Heart left ventricle (tissue), 16 donors: Measurements from ENCODE around the gene NTNG2. TPM values are rescaled to one million over a fixed set of nuclear protein-coding genes. Genes with fewer than 3 reads are reported as not detected.
"Not testable (repeated sequence)": the region's sequence is repeated elsewhere in the genome, so short reads cannot be mapped to it uniquely, and the experiment has no call there.

Experiments used
- ATAC-seq, 4 donors: fragments of 200-7000 bp; cut with Tn5 transposase; one replicate each; pipeline ENCODE4 v1.9.1; 2020 to 2022; ENCODE audit warnings: moderate library complexity in 4 of 4, mild to moderate bottlenecking in 3 of 4, moderate number of reproducible peaks in 1 of 4
- DNase-seq, 5 donors: peaks; one replicate each; pipeline ENCODE4 v3.0.0-alpha.2; 2020
- H3K27ac ChIP-seq, 12 donors: fragments of 200-600 bp; sonication (generic) in 4 of 12; one replicate each; pipeline versions ENCODE4 v1.5.0 to v1.8.0; 2016 to 2022; ENCODE audit warnings: mild to moderate bottlenecking in 2 of 12
- H3K27me3 ChIP-seq, 9 donors: fragments of 200-600 bp; sonication (generic) in 2 of 9; one replicate each; pipeline versions ENCODE4 v1.5.1 to v1.8.0; 2016 to 2022; ENCODE audit warnings: mild to moderate bottlenecking in 3 of 9
- H3K36me3 ChIP-seq, 9 donors: fragments of 200-600 bp; sonication (generic) in 2 of 9; one replicate each; pipeline versions ENCODE4 v1.5.0 to v1.8.0; 2018 to 2022; ENCODE audit warnings: mild to moderate bottlenecking in 2 of 9
- H3K4me1 ChIP-seq, 12 donors: fragments of 200-600 bp; sonication (generic) in 4 of 12; one replicate each; pipeline versions ENCODE4 v1.5.0 to v1.8.0; 2016 to 2022; ENCODE audit warnings: mild to moderate bottlenecking in 3 of 12
- H3K4me3 ChIP-seq, 12 donors: fragments of 200-600 bp; sonication (generic) in 4 of 12; one replicate each; pipeline versions ENCODE4 v1.5.0 to v1.8.0; 2017 to 2022; ENCODE audit warnings: mild to moderate bottlenecking in 9 of 12, moderate library complexity in 4 of 12
- H3K9me3 ChIP-seq, 12 donors: fragments of 200-600 bp; sonication (generic) in 4 of 12; one replicate each; pipeline versions ENCODE4 v1.5.0 to v1.8.0; 2016 to 2022; ENCODE audit warnings: mild to moderate bottlenecking in 1 of 12
- CTCF ChIP-seq, 12 donors: fragments of 200-600 bp; sonication (generic) in 4 of 12; IDR thresholded peaks; one replicate each; pipeline versions ENCODE4 v1.5.0 to v1.8.0; 2018 to 2022; ENCODE audit warnings: antibody characterized with exemption in 12 of 12, mild to moderate bottlenecking in 5 of 12
- POLR2A ChIP-seq, 2 donors: fragments of 450-650 bp; IDR thresholded peaks; one replicate each; pipeline ENCODE4 v1.6.1; 2017; ENCODE audit warnings: antibody characterized with exemption in 2 of 2, mild to moderate bottlenecking in 2 of 2, moderate library complexity in 2 of 2
- WGBS, 4 donors: extraction: QIAGEN DNeasy Blood & Tissue Kit in 2 of 4; methylation state at CpG; one replicate each; pipeline versions ENCODE4 v1.1.5 to v1.1.7; 2013 to 2018; 5-methylcytosine and 5-hydroxymethylcytosine counted together
- intact Hi-C, 10 donors: fragments of 100-400 bp; cut with DNase I; formaldehyde crosslinking; loops; one replicate each; pipeline versions ENCODE4 v1.11.1 to v1.14.2; 2022
- polyA plus RNA-seq, 2 donors: library from polyadenylated mRNA; stranded (reverse); fragments of 200-250 nt; gene quantifications; one replicate each; pipeline ENCODE4 v1.2.3, GENCODE V29; 2013
- total RNA-seq, 9 donors: library from RNA; depleted of rRNA in 2 of 9; stranded (reverse); fragments of >200 nt in 2 of 9; fragmentation: NEBNext Ultra II Directional in 3 of 9; extraction: Animal tissue kit (Norgen Biotek cat#: 25700) in 3 of 9; gene quantifications; one replicate each; pipeline versions ENCODE4 v1.1.0 to v1.2.4, GENCODE V29; 2016 to 2023
- donor health status: ischemic (EF 13 %, LVEDD 7.1; RV severe dilation, severe dysfunction).
- donor health status: healthy with polysubstance abuse.
- donor health status: DM: no; HTN: yes; CAD: no.
- donor health status: DM: no; HTN: no; CAD: no.
- donor health status: ischemic (EF 25% LVEDD 6.9; RV normal size, moderate dysfunction).
- donor health status: ischemic (EF 25% LVEDD 5.7; RV mildly dilated, moderate dysfunction).
- donor health status: healthy.
- donor health status: DM: yes; HTN: yes; CAD: no.
- donor health status: ischemic (EF 35%, LVEDD 5.7; RV mildly dilated, moderate dysfunction).
- donor health status: nonischemic (EF 11% LVEDD 7.7; RV severe dilation, severe dysfunction).
- donor health status: DM: yes; HTN: yes; CAD: no.
- donor health status: PGD.
- donor health status: ischemic (EF 29% LVEDD 5.4; RV normal size, mild dysfunction).
- donor health status: nonischemic (EF 23%, LVEDD 6.1; RV moderate dilation, normal function).

NTNG2 gene
- total and polyA plus RNA-seq, 11 donors = 0.28 to 4.1 (median 2.2) TPM

GRCh38 chr9:132267660-132268059 lies 105.8 kb downstream of the NTNG2 start:
- intact Hi-C loops = loop anchor here in 9 of 10 donors (1.0 to 10.0 kb wide), 4 partner anchors 503 to 505 kb away; no protein-coding TSS in a partner anchor
- WGBS, 4 donors = 50 to 69% (median 57%) methylated on average over 3 of the region's 3 CpGs
- peaks cover 0 to 97% (median 81%) of the 10 kb centered on the region in 9 donors for H3K36me3 ChIP-seq
- TF ChIP-seq POLR2A (IDR thresholded peaks at IDR 0.05) = no peak
- no peak for TF ChIP-seq CTCF (IDR thresholded peaks at IDR 0.05)
- DNase-seq = peak in 1 of 5 donors; percentile 64
- H3K4me1 ChIP-seq = peaks cover 0 to 38% (median 10%) of the 10 kb centered on the region in 12 donors
- H3K27me3 ChIP-seq = no peaks in the 10 kb centered on the region
- ATAC-seq = peak; percentile 70 to 79 (median 70)
- H3K4me3 ChIP-seq = no peak overlapping the region
- no peaks in the 10 kb centered on the region for H3K9me3 ChIP-seq
- peak overlapping the region in 10 of 12 donors; percentile 2 to 74 (median 51) for H3K27ac ChIP-seq

GRCh38 chr9:132268725-132269352 lies 107.0 kb downstream of the NTNG2 start:
- H3K36me3 ChIP-seq = peaks cover 0 to 97% (median 81%) of the 10 kb centered on the region in 9 donors
- peak in 4 of 5 donors; percentile 55 to 73 (median 62) for DNase-seq
- WGBS, 4 donors = 35 to 41% (median 38%) methylated on average over 10 of the region's 10 CpGs
- intact Hi-C loops = loop anchor here in 9 of 10 donors (1.0 to 10.0 kb wide), 4 partner anchors 504 to 507 kb away; no protein-coding TSS in a partner anchor
- peak overlapping the region in 8 of 12 donors; percentile 1 to 57 (median 24) for H3K27ac ChIP-seq
- peak in 3 of 4 donors; percentile 50 to 64 (median 53) for ATAC-seq
- H3K9me3 ChIP-seq = no peaks in the 10 kb centered on the region
- TF ChIP-seq CTCF (IDR thresholded peaks at IDR 0.05) = peak; percentile 76 to 98 (median 88)
- TF ChIP-seq POLR2A (IDR thresholded peaks at IDR 0.05) = no peak
- H3K27me3 ChIP-seq = no peaks in the 10 kb centered on the region
- peaks cover 0 to 29% (median 10%) of the 10 kb centered on the region in 12 donors for H3K4me1 ChIP-seq
- H3K4me3 ChIP-seq = no peak overlapping the region

GRCh38 chr9:132269704-132270516 lies 108.1 kb downstream of the NTNG2 start:
- not testable (repeated sequence) for H3K27me3 ChIP-seq, H3K4me3 ChIP-seq, ATAC-seq, DNase-seq, H3K9me3 ChIP-seq
- peak overlapping the region in 3 of 12 donors; percentile 15 to 57 (median 21) for H3K27ac ChIP-seq
- intact Hi-C loops = loop anchor here in 8 of 10 donors (2.0 to 10.0 kb wide), 3 partner anchors 505 to 508 kb away; no protein-coding TSS in a partner anchor
- peaks cover 0 to 29% (median 10%) of the 10 kb centered on the region in 12 donors for H3K4me1 ChIP-seq
- 84 to 95% (median 88%) methylated on average over 4 to 12 of the region's 16 CpGs for WGBS, 4 donors
- H3K36me3 ChIP-seq = peaks cover 7 to 97% (median 81%) of the 10 kb centered on the region in 9 donors

- WGBS, 4 donors = 86 to 96% (median 90%) methylated on average over 2 of the region's 2 CpGs
- intact Hi-C loops = no loop called here
- no peaks in the 10 kb centered on the region for H3K9me3 ChIP-seq
- no peak for TF ChIP-seq POLR2A (IDR thresholded peaks at IDR 0.05)
- no peak for TF ChIP-seq CTCF (IDR thresholded peaks at IDR 0.05)
- H3K27me3 ChIP-seq = no peaks in the 10 kb centered on the region
- H3K4me3 ChIP-seq = no peak overlapping the region
- no peak overlapping the region for H3K27ac ChIP-seq
- DNase-seq (no peak), ATAC-seq (no peak)
- no peaks in the 10 kb centered on the region for H3K4me1 ChIP-seq
- H3K36me3 ChIP-seq = peaks cover 7 to 99% (median 97%) of the 10 kb centered on the region in 9 donors
These were observed 113.0 kb downstream of the NTNG2 start for GRCh38 chr9:132274861-132275260.
